Lower leg skin (tissue), 3 donors: Measurements from ENCODE around the gene ADGRL1.

Experiments used
- CTCF ChIP-seq, 3 donors: fragments of 450-650 bp; IDR thresholded peaks; one replicate each; pipeline ENCODE4 v1.5.1; 2016; ENCODE audit warnings: antibody characterized with exemption in 3 of 3, mild to moderate bottlenecking in 3 of 3, moderate library complexity in 2 of 3
- POLR2A ChIP-seq, 2 donors: fragments of 450-650 bp; IDR thresholded peaks; one replicate each; pipeline ENCODE4 v1.6.1; 2016 to 2017; ENCODE audit warnings: antibody characterized with exemption in 2 of 2, mild to moderate bottlenecking in 1 of 2, moderate library complexity in 1 of 2

- TF ChIP-seq CTCF (IDR thresholded peaks at IDR 0.05) (no peak), POLR2A (IDR thresholded peaks at IDR 0.05) (no peak)
Observed at GRCh38 chr19:14237014-14237941, 31.3 kb upstream of the ADGRL1 start.
